GM12891 (cell line): Measurements from ENCODE around the gene BCORL1.

Experiments used
- PAX5 ChIP-seq: IDR thresholded peaks from 2 replicates; pipeline ENCODE4 v1.6.1; 2011; ENCODE audit warnings: low read length, moderate library complexity, mild to moderate bottlenecking; ENCODE audit not compliant: insufficient read depth, severe bottlenecking
- POLR2A ChIP-seq: IDR thresholded peaks from 2 replicates; pipeline ENCODE4 v1.6.1; 2011; ENCODE audit warnings: low read depth, low read length, control low read depth
- POLR2AphosphoS5 ChIP-seq: IDR thresholded peaks from 2 replicates; pipeline ENCODE4 v1.6.1; 2011; ENCODE audit warnings: low read depth, low read length, control low read depth
- POU2F2 ChIP-seq: IDR thresholded peaks from 2 replicates; pipeline ENCODE4 v1.6.1; 2011; ENCODE audit warnings: low read depth, mild to moderate bottlenecking, control low read depth, low read length, moderate library complexity
- SPI1 ChIP-seq: IDR thresholded peaks from 2 replicates; pipeline ENCODE4 v1.6.1; 2011; ENCODE audit warnings: low read depth, low read length, control low read depth
- TAF1 ChIP-seq: IDR thresholded peaks from 2 replicates; pipeline ENCODE4 v1.6.1; 2011; ENCODE audit warnings: low read depth, low read length, control low read depth

GRCh38 chrX:130094696-130095095 is 112.3 kb downstream of the BCORL1 start:
- TF ChIP-seq TAF1 (no peak), POLR2A (no peak), POLR2AphosphoS5 (no peak), SPI1 (no peak), POU2F2 (no peak), PAX5 (no peak)
